Dermis microvascular lymphatic vessel endothelial cell (primary cell): Measurements from ENCODE around the gene NCOA7. TPM values are rescaled to one million over a fixed set of nuclear protein-coding genes. Genes with fewer than 3 reads are reported as not detected.
A peak's percentile ranks its signal among the peaks of the same experiment; 100 is the strongest.
"Not testable (repeated sequence)": the region's sequence is repeated elsewhere in the genome, so short reads cannot be mapped to it uniquely, and the experiment has no call there.

Experiments used
- DNase-seq, 2 donors: peaks; one replicate each; pipeline versions ENCODE4 v3.0.0 to v3.0.0-alpha.2; 2010; ENCODE audit warnings: low read depth in 2 of 2
- total RNA-seq: library from RNA; depleted of rRNA; stranded (reverse); fragments of >200 nt; gene quantifications from 2 replicates; pipeline ENCODE4 v1.2.1, GENCODE V29; 2014

NCOA7 gene
- total RNA-seq, 1 donor from 2014 or later, result 29.8 TPM

DNA sequence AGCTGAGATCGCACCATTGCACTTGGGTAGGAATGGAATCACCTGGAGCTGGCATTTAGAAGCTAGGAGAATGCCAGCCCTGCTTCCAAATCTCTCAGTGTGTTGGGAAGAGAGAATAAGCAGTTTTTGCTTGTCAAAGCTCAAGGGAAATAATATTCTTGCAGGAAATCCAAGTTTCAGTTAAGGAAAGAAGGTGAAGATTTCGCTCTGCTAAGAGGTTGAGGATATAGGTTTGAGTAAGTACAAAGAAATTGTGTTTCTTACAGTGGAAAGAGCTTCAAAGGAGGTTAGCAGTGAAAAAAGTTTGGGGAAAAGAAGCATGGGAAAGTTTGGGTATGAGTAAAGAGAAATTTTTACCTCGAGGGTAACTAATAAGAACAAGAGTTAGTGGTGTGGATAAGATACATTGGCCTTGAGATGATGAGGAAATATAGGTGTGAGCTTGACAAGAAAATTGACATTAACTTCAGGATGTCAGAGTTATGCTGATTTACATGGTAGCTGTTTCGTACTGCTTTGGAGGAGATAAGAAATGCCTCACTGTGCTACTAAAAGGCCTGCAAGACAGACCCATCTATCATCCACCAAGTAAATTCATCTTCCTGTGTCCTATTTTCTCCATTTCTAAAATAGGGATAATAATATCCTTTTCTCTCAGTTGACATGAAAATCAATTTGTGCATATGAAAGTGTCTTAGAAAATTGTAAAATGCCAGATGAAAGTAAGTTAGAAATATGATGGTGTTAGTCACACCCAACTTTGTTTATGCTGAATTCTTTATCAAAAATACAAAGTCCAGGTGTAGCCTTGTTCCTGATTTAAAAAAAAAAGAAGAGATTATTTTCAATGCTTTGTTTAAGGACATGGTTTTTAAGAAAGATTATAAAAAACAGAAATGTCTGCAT, 153.0 kb downstream of the NCOA7 start:
- no peak for DNase-seq

DNA sequence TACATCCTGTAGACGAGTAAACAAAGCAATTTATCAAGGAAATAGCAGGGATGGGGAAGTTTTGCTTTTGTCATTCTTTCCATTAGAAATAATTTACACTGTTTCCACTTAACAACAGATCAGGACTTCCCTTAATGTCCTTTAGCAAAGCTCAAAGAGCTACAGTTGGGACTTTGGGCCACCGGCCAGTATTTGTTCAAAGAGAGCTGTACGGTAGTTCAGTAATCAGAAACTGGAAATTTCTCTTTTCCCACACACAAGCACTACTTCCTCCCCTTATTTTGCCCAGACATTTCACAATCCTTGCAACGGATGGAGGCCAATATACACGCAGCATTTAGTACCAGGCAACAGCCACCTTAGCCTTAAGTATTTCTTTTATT, 153.7 kb downstream of the NCOA7 start:
- DNase-seq, result peak; percentile 97

DNA sequence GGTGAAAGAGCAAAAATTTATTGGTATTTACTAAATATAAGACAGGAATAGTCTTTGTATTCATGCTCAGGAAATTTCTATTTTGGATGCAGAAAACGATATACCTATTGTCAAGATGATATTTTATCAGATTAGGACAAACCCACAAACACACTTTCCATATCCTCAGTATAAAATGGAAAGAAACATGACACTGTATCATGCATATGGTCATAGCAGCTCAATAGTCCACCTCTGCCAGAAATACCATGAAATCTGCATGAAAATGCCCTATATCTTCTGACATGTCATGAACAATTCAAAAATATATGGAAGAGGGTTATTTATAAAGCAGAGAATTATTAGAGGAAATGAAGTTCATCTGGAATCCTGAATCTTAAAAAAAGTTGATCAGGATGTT, 154.1 kb downstream of the NCOA7 start:
- no peak for DNase-seq

DNA sequence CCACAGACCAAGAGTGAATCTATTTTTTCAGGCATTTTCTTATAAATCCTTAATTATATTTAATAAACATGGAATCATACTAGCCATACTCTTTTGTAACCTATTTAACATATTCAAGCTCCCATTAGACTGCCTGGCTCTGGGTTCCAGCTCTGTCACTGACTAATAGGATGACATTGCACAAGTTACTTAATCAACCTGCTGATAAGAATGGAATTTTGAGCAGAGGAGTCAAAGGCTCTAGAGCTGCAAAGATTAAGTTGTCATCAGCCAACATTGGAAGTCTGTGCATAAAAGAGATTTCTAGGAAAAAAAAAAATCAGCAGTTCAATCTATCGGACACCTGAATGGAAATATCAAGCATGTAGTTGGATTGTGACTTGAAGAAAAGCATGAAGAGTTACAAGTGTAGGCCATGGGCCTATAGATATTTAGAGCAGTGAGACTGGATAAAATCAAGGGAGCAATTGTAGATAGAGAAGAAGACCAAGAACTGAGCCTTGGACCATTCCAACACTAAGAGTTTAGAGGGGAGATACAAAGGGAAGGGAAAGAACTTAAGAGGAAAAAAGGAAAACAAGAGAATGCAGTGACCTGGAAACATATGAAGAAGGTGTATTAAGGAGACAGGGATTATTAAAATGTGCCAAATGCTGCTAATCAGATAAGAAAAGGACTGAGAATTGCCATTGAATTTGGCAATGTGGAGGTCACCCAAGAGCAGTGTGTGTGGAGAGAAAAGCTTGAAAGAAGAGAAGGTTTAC, 154.8 kb downstream of the NCOA7 start:
- DNase-seq, result no peak

DNA sequence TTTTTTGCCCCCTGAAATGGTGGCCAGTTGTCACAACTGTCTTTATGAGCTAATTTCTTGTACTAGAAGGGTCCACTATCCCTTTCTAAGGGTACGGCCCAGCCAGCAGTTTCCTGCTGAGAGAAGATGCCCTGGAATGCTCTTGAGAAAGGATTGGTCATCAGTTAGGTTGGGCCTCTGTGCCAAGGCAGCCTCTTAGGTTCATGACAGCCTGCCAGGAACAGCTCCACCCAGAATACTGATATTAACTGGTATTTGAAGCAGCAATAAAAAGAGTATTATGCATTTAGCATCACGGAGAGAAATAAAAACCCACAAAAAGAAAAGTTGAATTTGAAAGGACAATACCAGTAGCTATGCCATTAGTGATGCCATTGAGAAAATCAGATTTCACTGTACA, 156.9 kb downstream of the NCOA7 start:
- no peak for DNase-seq

DNA sequence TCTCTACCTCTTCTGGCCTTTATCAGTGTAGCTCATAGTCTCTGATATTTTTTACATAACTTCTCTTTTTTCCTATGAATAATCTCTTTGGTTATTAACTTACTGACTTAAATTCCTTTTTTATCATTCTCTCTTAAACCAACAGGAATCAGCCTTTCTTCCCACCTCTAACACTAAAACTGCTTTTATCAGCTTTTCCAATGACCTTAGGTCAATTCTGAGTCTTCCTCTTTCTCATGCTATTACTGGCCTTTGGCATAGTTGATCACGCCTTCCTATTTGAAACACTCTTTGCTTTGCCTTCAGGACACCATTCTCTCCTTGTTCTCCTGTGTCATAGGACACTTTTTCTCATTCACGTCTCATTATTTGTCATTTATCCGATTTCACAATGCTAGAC, 157.7 kb downstream of the NCOA7 start:
- DNase-seq, result no peak

DNA sequence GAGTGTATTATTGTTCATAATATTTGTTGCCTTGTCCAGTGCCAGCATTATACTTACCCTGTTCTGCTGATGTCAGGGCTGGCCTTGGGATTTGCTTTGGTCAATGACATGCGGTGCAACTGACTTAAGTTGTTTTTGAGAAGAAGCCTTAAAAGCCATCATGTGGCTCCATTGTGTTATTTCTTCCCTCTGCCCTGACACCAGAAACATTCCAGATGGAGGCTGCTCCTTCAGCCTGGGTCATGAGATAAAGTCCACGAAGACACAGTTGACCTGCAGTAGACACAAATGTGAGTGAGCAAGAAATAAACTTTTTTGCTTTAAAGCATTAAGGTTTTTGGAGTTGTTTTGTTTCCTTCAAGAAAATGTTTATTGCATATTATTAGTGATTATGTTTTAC, 158.3 kb downstream of the NCOA7 start:
- DNase-seq, result no peak

DNA sequence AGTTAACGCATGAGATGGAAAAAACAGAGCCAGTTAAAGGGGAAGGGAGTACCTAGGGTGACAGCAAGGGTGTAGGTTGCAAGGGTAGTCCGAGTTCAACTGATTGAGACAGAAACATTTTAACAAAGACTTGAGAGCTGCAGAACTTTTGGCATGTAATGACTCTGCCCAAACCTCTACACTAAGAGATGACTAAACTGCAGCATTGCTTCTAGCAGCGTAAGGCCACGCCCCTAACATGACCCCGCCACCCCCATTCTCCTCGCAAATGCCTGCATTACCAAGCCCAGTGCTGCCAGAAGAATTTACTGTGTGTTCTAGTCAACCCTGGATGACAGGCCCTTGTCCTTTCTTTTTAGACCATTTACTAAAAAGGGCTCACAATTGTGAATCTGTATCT, 159.5 kb downstream of the NCOA7 start:
- DNase-seq, result no peak

DNA sequence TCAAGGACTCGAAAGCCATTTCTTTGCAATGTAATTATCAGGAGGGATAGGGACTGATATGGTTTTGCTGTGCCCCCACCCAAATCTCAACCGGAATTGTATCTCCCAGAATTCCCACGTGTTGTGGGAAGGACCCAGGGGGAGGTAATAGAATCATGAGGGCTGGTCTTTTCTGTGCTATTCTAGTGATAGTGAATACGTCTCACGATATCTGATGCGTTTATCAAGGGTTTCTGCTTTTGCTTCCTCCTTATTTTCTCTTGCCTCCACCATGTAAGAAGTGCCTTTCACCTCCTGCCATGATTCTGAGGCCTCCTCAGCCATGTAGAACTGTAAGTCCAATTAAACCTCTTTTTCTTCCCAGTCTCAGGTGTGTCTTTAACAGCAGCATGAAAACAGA, 160.0 kb downstream of the NCOA7 start:
- DNase-seq, result not testable (repeated sequence)

DNA sequence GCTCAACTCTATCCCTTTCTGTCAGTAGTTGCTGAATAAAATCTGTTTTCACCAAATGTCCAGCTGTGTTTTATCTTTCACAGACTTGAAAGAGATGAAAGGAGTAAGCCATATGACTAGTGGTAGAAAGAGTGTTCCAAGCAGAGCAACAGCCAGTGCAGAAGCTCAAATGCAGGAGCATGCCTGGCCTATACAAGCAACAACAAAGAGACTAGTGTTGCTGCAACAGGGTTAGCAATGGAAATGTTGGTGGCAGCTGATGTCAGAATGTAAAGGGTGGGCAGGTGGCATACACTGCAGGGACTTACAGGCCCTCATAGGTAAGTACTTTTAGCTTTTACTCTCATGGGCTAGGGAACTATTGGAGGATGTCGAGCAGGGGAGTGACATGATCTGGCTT, 160.6 kb downstream of the NCOA7 start:
- no peak for DNase-seq

DNA sequence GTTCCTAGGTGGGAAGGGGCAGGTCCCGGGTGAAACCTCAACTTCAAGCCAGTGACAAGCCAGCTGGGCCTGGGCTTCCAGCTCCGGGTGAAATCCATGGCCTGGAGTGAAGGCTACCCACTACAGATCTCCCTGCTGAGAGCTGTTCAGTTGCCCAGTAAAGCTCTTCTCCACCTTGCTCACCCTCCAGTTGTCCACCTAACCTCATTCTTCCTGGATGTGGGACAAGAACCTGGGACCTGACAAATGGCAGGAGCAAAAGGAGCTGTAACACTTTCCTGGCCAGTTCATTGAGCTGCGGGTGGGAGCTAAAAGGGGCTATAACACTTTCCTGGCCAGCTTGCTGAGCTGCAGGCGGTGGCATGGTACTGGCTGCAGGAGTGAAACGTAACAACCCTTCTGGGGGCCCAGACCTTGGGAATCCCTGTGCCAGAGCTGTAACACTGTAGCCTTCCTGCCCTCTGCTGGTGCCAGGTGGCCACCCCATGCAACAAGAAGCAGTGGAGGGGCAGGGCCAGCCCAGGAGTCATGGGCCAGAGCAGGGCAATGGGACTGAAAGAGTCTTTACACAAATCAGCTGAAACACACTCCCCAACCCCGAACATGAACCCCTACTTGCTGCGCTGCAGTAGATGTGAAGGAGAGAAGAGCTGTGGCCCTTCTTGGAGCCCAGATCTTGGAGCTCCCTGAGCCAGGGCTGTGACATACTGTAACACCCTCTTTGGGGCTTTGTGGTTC, 162.2 kb downstream of the NCOA7 start:
- peak in 1 of 2 donors; percentile 60 for DNase-seq

DNA sequence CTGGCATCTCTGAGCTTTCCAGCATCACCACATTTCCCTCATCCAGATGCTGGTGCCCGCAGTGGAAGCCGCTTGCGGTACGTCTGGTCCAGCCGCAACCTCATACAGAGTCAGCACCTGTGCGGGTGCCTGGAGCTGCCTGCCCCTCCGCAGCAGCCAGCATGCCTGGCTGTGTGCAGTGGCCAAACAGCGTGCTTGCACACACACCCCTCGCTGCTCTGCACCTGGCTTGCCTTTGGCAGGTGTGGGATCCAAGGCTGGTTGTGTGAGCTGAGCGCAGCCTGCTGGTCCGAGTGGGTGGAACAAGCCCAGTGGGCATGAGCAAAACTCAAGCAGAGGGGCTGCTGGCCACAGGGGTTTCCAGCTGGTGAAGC, 162.7 kb downstream of the NCOA7 start:
- DNase-seq, result peak in 1 of 2 donors; percentile 30

DNA sequence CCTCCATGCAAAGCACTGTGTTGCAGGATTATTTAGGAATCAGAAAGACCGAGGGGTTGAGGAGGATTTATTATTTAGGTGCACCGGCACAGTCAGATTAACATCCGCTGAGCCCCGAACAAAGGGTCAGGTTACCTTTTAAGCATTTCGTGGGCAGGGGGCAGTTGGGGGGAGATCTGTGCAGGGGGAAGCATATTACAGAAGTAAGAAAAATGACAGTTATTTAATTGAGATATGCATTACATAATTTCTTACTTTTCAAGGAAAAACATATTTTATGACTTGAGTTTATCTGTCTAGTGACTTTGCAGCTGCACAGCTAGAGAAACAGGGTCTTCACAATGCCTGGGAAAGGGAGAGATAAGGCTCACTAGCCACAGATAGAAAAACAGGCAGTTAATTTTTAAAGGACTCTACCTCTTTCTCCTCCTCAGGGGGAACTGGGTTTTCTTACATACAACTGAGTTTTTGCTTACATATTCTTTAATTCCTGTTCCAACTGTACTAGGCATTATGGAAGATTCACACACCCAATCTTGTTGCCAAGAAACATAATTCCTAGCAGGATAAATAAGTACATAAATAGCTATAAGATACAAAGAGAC, 164.1 kb downstream of the NCOA7 start:
- DNase-seq, result no peak

DNA sequence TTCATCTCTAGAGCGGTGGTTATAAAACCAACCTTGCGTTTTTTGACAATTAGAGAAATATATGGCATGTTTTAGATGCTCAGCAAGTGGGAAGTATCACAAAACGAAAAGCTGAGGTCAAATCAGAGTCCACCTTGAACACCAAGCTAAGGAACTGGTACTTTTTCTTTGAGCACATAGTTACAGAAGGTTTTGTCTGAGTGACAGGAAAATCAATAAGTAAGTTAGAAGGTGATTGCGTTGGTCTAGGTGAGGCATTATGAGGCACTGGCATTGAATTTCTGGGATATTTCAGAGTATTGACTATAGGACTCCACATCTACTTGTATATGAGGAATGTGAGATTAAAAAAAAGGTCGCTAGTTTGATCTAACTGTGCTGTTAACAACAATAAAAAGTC, 165.2 kb downstream of the NCOA7 start:
- DNase-seq, result no peak

DNA sequence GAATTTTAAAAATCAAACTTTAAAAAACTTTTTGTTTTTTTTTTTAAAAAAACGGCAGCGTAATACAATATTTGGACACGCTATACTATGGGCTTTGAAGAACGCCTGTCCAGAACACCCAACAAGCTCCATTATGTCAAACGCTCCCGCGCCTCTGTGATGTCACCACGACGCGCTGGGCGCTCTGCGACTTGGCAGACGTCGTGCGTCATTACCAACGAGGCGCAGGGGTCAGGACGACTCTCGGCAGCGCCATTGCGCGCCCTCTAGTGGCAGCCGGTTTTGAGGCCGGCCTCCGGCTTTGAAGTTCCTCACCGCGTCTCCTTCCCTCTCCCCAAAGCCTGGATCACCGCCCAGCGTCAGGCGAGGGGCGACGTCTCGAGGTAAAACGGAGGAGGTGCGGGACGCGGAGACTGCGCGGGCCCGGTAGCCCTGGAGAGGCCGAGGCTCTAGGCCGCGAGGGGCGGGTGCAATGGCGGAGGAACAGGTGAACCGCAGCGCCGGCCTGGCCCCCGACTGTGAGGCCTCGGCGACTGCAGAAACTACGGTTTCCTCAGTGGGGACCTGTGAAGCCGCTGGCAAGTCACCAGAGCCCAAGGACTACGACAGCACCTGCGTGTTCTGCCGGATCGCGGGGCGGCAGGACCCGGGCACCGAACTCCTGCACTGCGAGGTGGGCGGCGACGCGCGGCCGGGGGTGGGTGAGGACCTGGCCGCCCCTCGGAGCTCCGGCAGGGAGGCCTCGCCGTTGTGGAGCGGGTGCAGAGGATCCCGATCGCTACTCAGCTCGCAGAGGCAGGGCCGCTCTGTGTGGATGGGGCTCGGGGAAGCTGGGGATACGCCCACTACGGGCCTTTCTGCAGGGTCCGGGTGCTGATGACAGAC, 166.0 kb downstream of the NCOA7 start, which contains the start of gene HINT3:
Gene HINT3, plus strand, starts transcription at position 265 of the 885 bp plus-strand sequence. Its CDS starts 208 bp downstream, at position 473.
- peak; percentile 95 to 98 for DNase-seq

DNA sequence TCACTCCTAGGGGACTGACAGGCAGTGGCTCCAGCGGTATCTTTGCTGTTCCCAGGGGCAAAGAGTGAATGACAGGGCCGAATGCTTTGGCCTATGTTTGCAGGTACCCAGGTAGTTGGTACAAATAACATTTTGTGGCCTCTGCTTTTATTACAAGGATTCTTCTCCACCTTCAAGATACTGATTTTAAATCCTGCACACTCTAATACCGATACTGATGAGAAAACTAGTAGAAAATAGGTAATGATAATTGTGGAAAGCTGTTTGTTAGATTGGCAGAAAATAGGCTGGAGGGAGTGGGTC, 166.6 kb downstream of the NCOA7 start:
- no peak for DNase-seq

DNA sequence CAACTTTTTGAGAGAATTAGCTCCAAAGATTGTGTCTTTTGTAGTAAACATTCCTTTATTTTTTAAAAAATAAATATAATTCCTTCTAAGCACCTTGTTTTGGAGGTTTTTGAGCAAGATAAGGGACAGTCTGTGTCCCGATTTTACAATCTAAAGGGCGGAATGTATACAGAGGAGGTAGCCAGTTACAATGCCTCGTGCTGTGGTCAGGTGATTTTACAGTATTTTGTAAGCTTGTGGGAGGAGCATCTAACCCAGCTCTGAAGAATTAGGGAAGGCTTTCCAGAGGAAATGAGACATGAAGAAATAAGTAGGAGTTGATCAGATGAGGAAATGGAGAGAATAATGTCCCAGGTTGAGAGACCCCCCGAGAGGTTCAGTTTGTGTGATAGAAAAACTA, 167.1 kb downstream of the NCOA7 start:
- peak in 1 of 2 donors; percentile 46 for DNase-seq

DNA sequence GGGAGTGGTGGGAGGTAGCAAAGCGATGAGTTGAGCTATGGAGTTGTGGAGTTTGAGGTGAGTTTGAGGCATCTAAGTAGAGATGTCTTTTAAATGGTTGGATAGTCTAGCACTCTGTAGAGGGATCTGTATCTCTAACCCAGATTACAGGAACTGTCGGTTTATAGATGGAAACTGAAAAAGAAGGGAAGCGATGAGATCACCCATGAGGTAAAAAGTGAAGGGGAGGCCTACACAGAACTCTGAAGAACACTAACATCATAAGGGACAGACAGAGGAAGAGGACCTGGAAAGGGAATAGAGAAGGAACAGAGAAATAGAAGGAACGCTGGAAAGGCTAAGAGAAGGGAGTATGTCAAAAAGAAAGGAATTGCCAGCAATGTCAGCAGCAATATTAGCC, 168.3 kb downstream of the NCOA7 start:
- no peak for DNase-seq

DNA sequence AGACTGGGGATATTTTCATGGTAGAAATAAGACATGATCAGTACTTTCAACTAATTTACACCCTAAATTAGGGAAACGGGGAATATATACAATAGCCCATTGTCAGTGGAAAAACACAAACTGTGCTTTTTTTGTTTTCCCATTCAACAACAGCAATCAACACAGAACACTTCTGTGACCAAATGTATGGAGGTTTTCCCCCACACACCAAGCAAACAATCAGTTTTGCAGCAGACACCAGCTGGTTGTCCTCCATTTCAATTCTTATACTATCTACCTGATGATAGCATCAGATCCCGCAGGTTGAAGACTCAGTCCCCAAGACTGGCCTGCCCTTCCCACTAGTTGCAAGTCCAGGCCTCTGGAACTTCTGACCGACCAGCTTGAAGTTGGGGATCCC, 170.4 kb downstream of the NCOA7 start:
- no peak for DNase-seq

DNA sequence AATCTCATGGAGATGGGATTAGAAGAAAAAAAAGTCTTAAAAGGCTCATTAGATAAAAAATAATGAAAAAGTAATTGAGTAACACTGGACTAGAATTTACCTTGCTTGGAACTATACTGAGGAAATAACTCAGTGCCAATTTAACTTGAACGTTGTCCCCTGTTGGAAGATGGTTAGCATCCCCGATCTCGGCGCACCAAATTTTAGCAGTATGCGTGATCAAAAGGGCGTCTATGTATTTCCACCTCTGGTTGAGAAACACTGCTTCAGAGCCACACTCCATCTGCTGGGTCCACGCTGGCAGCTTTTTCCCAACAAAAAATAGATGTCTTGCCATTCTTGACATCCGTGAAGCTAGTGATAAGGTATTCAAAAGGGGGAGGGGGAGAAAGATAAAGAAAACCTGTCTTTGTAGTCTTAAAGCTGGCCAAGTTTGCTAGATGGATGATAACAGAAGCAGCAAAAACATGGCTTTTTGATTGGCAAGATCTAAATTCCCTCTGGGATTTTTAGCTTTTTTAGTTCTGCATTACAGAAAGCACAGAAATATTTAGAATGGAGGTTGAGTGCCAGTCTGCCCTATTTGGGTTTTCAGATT, 172.2 kb downstream of the NCOA7 start:
- no peak for DNase-seq
